HG03196 (cell line): ENCODE results near the gene C3orf52.

Experiments used
- ATAC-seq: cut with Tn5 transposase; IDR thresholded peaks from one replicate; pipeline ENCODE4 v1.9.1; 2021; ENCODE audit not compliant: unreplicated experiment

The C3orf52 gene

DNA sequence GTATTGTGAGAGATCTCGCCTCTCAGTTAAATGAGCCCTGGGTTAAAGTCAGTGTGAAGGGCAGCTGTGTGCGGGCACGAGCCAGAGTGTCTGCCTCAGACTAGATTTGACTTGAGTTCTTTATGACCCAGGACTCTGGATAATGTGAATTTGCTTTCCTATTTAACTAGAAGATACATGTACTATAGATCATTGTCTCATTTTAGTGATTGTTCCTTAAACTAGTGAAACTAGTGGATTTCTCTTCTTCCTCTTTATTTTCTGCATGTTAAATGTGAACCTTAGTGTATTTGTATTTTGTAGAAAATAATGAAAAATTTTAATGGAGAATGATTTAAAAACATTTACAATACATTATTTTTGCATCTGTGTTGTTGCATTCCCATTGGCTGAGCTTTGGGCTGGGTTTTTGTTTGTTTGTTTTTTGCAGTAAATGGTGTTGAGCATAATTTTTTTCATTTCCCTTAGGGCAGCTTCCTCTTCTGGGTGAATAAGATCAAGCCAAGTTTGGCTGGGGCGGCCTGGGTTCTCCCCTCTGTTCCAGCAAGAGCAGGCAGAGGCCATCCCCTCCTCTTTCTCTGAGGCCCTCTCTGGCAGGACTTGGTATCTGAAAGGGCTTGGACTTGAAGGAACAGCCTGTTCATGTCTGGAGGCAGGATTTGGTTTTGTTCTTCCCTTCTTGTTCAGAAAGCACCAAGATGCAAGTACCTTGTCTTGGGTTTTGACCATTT lies 31.8 kb downstream of the C3orf52 start:
- no peak for ATAC-seq

DNA sequence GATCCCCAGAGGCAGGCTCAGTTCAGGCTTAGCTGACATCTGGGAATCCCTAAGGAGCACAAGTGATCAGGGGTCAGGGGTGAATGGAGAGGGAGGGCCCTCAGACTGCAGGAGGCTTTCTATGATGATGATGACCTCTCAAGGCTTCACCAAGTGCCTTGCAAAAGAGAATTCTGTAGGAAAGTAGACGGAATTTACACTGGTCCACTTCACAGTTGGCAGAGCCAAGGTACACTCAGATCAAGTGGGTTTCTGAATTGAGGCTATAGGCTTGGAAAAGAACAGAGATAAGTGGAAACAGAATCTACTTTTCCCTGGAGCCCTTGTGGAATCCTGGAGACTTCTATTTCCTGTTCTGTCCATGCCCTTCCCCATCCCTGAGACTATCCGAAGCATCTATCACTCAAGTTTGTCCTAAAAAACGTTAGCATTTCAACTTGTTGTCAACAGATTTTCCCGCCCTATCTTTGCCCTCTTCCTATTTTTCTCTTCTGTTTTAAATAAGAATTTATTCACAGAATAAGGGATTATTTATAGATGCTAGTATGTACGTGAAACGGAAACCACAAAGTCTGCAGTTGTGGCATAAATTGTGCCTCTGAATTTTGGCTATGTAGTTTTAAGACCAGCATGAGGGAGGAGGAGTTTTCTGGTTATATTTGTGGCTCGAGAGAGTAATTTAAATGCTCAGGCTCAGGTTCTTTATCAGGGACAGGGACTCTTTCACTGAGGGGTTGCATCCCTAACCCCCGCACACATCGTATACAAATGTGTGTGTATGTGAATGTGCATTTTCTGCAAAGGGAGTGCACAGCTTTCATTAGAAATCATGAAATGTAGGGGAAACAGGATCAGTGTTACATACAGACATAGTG lies 34.0 kb downstream of the C3orf52 start:
- ATAC-seq, result no peak

DNA sequence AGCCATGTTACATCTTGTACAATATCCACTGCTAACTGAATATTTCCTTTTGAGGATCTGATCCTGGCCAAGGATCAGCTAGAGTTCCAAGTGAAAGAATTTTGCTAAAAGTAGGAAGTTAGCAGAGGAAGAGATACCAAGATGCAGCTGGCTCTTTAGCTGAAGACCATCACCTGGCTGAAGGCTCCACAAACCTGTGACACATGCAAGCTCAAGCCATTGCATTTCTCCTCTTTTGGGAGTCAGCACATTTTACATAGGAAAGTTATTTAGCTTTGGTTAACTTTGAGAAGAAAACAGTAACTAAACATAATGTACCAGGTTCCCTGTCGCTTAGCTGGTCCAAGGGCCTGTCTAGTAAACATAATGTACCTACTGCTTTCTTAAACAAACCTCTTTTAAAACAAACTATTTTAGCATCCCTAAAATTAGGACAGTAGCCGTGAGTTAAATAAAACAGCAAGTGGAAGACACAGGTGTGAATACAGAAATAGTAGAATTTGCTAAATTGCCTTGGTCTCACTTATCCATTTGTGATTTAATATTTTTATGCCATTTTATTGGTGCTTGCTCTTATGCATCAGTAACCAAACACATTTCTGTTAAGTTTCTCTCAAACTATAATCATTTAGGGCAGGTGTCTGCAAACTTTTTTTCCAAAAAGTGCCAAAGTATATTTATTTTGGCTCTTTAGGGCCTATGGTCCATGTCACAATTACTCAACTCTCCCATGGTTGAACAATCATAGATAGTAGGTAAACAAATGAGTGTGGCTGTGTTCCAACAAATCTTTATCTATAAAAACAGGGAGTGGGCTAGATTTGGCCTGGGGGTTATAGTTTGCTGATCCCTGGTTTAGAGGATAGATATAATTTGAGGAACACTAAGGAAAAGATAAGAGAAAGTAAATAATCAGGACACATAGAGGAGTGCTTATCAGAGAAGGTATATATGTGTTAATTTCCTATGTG lies 35.7 kb downstream of the C3orf52 start:
- no peak for ATAC-seq

DNA sequence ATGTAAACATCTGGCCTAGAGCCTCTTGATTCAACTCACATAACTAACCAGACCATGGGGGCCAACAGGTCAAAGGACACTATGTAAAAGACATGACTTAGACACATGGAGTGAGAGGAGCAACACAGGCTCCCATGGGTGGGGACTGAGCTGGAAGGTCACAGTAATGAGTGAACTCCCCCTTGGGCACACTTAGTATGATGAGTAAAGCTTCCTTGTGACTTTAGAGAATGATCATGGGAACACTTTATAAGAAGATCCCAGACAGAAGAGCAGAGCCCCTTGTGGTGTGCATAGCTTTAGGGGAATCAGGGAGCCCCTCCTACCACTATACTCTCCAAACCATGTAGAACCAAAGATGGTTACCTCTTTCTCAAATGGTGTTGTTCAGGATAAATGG lies 36.7 kb downstream of the C3orf52 start:
- no peak for ATAC-seq

DNA sequence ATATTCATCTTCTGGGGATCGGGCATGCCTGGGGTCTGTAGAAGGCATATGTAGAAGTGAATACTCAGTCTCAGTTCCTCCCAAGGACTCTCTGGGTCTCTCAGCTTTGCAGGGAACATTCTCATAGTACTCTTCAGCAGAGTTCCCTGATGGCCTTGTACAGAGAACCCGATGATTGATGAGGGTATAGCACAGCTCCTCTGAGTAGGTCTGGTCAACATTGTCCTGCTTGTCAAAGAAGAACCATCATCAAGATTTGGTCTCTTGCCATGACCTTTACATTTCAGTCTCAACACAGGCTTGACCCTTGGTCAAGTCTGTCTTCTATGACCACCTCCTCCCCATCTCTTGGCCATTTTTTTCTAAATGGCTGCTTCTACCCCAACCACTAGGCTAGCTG lies 37.4 kb downstream of the C3orf52 start:
- ATAC-seq, result no peak

DNA sequence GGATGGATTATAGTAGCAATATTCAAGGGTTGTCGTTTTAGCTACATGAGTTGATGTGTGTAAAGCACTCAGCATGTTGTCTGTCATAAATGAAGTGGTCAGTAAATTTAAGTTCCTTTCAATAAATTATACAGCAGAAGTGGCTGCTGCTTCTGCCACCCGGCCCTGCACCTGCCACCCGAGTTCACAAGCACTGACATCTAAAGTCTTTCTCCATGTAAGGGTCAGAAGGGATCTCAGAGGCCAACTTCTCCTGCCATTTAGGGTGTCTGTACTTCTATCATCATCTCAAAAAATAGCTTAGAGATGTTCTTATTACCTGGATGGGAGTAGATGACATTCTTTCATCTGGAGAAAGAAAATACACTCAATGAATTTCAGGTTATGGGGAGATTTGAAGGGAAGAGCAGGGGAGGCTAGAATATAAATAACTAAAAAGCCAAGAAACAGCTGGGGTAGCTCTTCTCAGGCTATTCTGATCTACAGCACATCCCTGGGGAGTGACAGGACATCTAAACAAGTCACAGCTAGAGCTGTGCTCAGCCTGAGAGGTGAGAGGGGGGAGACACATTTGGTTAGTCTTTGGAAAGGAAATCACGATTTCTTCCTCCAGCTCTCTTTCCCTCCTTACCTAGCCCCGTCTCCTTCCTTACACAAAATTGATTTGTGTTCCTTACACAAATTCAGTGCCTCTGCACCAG lies 38.9 kb downstream of the C3orf52 start:
- ATAC-seq, result no peak

DNA sequence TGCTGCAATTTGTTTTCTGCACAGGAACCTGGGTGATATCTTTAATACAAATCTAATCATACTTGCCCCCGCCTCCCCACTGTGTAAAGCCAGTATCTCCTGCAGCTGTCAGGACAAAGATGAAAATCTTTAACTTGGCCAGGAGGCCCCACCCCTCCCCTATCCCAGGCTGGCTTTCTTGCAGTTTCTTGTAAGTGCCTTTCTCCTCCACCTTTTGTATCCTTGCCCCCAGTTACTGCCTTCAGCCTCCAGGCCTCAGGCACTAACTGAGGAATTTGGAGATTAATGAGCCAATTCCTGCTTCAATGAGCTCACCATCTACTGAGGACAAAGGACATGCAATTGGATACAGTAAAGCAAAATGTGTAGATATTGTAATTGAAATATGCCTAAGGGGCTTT lies 40.3 kb downstream of the C3orf52 start:
- no peak for ATAC-seq

DNA sequence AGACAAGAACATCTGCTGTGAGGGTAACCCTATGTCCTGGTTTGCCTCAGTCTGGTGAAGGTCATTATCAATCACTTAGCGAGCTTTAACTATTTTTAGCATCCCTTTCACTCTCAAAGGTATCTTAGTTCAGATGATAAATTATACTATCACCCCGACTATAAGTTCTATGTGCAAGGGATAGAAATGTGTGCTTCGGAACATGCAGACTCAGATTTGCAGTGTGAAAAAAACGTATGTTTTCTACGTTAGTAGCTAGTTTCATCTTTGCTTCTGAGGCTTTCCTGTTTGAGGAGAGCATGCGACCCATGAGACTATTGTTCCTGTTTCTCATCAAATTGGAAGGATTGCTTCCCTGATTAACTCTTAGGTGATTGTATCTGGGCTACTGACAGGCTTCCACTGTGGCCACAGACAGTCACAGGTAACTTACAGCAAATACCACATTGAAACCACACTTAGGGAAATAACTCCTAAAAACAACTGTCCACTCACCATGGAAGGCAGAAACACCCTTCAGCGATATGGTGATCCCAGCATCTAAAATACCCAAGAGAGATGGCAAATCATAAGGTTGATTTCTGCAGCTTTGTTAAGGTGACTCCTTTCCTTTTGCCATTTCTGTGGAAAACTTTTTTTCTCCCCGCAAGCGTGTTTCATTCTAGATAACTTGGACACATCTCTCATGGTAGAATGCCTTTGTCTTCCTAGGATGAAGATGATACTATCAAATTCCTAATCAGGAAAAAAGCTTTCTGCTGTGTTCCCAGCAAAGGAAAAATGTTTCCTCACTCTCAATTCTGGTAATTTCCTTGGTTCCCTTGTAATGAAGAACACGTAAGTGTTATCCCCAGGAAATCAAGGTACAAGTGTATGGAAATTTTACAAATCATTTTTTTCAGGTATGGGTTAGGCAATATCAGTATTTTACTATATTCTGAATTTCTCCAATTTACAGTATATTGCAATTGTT lies 41.6 kb downstream of the C3orf52 start:
- no peak for ATAC-seq

DNA sequence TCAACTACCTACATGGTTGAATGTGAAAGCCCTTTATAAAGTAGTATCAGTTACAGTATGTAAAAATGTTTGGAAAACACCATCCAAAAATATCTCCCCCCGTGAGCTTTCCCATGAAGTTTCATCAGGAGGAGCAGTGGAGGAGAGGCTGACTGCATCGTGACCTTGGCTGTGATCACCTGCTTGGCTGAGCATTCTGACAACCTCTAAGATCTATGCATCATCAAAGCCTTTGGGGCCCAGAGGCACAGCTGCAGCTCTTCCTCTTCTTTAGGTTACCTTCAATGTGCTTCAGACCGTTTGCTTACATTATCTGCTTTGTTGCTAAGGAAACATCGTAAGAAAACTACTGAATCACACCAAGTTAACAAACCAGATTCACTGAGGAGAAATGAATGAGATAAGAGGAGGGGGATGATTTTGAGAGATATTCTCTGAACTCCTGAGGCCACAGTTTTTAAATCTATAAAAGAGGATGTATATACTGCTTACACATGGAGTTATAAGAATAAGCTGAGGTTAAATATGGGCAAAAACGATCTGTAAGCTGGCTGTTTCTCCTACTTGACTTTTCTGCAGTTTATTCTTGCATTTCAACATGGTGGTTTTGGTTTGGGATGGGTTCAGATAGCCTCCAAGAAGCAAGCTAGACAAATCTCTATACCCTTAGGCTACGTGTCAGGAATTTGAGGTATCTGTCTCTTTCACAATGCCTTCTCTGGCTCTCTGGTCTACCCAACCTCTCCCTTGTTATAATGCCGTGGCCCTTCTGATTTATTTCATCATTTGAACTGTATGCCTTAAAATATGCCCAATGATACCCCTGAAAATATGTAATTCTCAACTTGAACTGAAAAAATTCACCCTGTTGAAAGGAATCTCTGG lies 42.9 kb downstream of the C3orf52 start:
- ATAC-seq, result peak; percentile 42

DNA sequence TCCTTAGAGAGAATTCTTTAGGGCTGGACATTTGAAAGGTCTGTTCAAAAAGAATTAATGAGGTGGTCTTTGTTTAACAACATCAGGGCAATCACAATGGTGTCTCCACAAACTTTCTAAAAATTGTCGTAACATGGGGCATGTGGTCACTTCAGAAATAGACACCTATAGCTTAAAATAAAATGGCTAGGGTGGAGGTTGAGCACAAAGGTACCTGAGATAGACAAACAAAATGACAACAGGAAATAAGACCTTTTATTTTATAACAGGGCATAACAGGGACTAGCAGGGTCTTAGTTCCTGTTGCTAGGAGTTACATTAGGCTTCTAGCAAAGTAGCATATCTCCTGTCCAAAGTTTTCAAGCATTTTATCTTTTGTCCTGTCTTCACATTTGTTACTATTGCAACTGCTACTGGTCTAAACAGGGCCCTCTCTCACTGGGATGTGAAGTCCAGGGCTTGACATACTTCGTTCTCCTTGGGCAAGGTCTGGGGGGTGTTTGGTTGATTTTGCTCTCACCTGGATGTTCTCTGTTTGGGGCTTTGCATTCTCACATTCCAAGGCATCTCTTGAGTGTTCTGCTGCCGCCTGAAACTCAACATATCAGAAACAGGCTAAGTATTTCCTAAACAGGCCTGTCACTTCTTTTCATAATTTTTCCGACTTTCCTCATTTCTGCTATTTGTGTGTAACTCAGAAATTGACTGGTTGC lies 43.9 kb downstream of the C3orf52 start:
- ATAC-seq, result no peak

DNA sequence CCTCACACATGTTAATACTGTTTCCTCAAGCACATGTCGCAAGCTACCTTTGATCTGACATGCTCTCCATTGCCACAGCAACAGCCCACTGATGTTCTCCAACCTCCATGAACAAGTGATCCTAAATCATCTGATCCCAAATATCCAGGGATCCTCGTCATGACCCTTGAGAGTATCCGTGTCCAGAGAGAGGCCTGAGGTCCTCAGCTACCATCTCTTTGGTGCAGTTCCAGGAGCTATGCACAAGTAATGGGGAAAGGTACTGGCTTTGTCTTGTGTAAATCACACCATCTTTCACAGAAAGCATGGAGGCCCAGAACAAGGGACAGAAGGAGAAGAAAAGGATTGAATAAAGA lies 44.4 kb downstream of the C3orf52 start:
- ATAC-seq, result no peak

DNA sequence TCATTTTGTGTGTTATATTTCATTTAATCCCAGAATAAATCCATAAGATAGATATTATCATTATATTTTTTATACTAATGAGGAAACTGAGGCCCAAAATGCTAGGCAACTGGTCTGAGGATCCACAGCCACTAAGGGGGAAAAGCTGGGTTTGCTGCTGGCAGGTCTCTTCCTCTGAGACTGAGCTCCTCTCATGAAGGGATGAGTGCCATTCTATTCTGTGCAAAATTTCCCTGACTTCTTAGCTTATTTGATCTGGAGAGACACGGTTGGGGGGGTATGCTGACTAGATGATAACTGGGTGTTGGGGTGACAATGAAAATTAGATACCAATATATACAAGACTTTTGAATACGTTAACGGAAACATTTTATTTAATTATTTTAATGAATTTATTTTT lies 44.9 kb downstream of the C3orf52 start:
- ATAC-seq, result no peak

DNA sequence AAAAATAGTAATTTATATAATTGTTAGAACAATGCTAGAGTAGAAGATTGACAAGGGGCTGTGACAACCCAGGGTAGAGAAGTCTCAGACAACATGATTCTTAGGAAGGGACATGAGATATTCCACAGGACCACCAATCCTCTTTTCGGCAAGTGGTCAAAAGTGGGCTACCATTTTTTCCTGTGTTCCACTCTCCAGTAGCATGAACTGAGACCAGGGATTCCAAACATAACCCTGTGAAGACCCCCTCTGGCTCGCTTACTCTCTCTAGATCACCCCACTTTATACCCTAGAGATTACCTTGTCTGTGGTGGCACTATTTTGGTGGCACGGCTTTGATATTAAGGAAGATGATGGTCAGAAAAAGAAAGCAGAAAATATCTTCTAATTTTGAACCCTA lies 45.9 kb downstream of the C3orf52 start:
- no peak for ATAC-seq

DNA sequence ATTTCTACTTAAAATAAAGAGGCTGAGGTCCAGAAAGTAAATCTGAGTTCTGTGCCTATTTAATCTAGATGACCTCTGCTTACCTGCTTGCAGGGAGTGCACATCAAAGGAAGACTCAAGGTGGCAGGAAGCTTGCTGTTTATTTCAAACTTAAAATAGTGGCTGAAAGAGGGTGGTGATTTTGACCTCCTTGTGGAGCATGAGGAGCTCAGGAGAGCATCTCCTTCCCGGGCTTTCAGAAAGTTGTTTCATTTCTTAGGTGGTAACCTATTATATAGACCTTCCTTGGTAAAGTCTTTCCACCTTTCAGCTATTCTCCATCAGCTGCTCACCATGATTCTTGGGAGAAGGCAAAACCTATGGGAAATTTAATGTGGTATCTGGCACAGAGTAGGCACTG lies 46.4 kb downstream of the C3orf52 start:
- ATAC-seq, result peak; percentile 1

DNA sequence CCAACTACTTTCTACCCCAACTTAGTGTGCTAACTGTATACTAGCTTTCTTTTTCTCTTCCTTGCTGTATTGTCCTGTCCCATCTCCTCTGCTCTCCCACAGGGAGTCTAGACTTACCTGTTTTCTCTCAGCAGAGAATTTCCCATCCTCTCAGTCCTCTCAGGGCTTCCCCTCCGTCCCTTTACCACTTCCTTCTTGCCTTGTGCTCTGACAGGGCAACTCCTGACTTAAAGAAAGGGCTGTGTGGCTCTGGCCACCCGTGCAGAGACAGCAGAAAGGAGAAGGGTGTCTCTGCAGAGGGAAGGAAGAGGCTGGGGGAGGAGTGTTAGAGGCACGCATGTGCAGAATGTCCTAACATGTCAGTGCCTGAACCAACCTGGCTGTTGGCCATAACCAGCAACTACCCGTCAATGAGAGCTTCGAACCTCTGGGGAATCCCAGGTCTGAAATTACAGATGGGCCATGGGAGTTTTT lies 46.8 kb downstream of the C3orf52 start, which contains the start of gene GCSAM:
Gene GCSAM (minus strand): TSS at position 274 of the 474 bp plus-strand sequence. CDS start 128 bp downstream, at position 146.
- peak; percentile 65 for ATAC-seq

DNA sequence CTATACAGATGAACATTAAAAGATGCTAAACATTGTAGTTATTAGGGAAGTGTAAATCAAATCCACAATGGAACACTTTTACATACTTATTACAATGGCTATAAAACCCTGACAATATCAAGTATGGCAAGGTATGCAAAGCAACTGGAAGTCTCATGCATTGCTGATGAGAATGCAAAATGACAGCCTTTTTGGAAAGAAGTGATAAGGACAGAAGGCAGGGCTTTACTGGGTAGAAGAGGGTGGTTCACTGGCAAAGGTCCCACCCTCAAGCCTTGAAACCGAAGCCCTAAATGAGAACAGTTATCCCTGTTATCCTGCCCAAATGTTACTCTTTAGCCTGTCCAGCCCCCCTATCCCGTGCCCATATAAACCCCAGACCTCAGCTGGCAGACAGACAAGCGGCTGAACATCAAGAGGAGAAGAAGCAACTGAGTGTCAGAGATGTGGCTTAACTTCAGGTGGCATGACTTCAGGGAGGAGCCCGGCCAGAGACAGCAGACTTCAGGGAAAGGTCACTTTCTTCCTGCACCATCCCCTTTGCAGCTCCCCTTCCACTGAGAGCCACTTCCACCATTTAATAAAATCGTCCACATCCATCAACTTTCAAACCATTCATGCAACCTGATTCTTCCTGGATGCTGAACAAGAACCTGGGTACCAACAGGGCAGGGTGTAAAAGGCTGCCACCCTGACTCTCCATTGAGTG lies 47.6 kb downstream of the C3orf52 start:
- ATAC-seq, result no peak
